HCT116 (cell line): ENCODE results near the gene NUCB2.
"Not testable (repeated sequence)": the region's sequence is repeated elsewhere in the genome, so short reads cannot be mapped to it uniquely, and the experiment has no call there.

Experiments used
- CEBPB ChIP-seq: IDR thresholded peaks from 2 replicates; pipeline ENCODE4 v1.6.1; 2012; ENCODE audit warnings: low read depth
- CTCF ChIP-seq, 3 experiments: fragments of 200-600 bp in 1 of 3; sonication (generic) in 1 of 3; IDR thresholded peaks in 2 of 3; conservative IDR thresholded peaks in 1 of 3; 2 replicates each; pipeline ENCODE4 v1.5.1; 2012 to 2017; ENCODE audit warnings: low read depth in 2 of 3, low read length in 2 of 3, antibody characterized with exemption in 1 of 3, borderline replicate concordance in 1 of 3, control low read depth in 1 of 3, mild to moderate bottlenecking in 1 of 3, mixed read lengths in 1 of 3, mixed run types in 1 of 3, moderate library complexity in 1 of 3; ENCODE audit not compliant: insufficient read depth in 1 of 3
- EZH2 ChIP-seq: fragments of 200-600 bp; sonication (generic); IDR thresholded peaks from 2 replicates; pipeline ENCODE4 v1.6.1; 2017; ENCODE audit warnings: antibody characterized with exemption, mixed run types
- POLR2A ChIP-seq: IDR thresholded peaks from 2 replicates; pipeline ENCODE4 v1.7.0; 2011; ENCODE audit warnings: borderline replicate concordance; ENCODE audit not compliant: insufficient read depth, insufficient read length; ENCODE audit errors: extremely low read depth
- POLR2AphosphoS5 ChIP-seq: IDR thresholded peaks from 2 replicates; pipeline ENCODE4 v1.6.1; 2011; ENCODE audit warnings: mild to moderate bottlenecking, low read depth, low read length, moderate library complexity
- RAD21 ChIP-seq: IDR thresholded peaks from 2 replicates; pipeline ENCODE4 v1.6.1; 2012; ENCODE audit warnings: low read depth, mild to moderate bottlenecking
- REST ChIP-seq: IDR thresholded peaks from 2 replicates; pipeline ENCODE4 v1.6.1; 2012; ENCODE audit warnings: low read depth
- SP1 ChIP-seq: IDR thresholded peaks from 2 replicates; pipeline ENCODE4 v1.6.1; 2012; ENCODE audit warnings: low read depth
- SRF ChIP-seq: IDR thresholded peaks from 2 replicates; pipeline ENCODE4 v1.6.1; 2012; ENCODE audit warnings: low read depth
- TCF7L2 ChIP-seq: IDR thresholded peaks from 2 replicates; pipeline ENCODE4 v1.7.0; 2011; ENCODE audit warnings: borderline replicate concordance, inconsistent platforms; ENCODE audit not compliant: insufficient read depth, insufficient read length; ENCODE audit errors: extremely low read depth
- ZBTB33 ChIP-seq: IDR thresholded peaks from 2 replicates; pipeline ENCODE4 v1.6.1; 2011; ENCODE audit warnings: mild to moderate bottlenecking, low read length, moderate library complexity; ENCODE audit not compliant: insufficient replicate concordance; ENCODE audit errors: extremely low read depth
- ZFX ChIP-seq: fragments of 450-650 bp; IDR thresholded peaks from 2 replicates; pipeline ENCODE4 v1.6.1; 2017
- ZNF274 ChIP-seq: fragments of 200-500 bp; sonication (Bioruptor generic); IDR thresholded peaks from 2 replicates; pipeline ENCODE4 v1.6.1; 2014; ENCODE audit warnings: mild to moderate bottlenecking, low read depth, low read length, inconsistent platforms
- TF ChIP-seq, protein P1 (sequence below): IDR thresholded peaks from 2 replicates; pipeline ENCODE4 v1.6.1; 2012

- not testable (repeated sequence) for TF ChIP-seq ZNF274; POLR2AphosphoS5; CTCF (IDR thresholded peaks at IDR 0.05 in 2 of 3, conservative IDR thresholded peaks at IDR 0.05 in 1 of 3; ENCODE audit: borderline replicate concordance in 1 of 3, insufficient read depth in 1 of 3, low read depth in 2 of 3, low read length in 2 of 3); POLR2A; EZH2; SP1; ZBTB33; CEBPB; TCF7L2; ZFX; REST; SRF; RAD21
- TF ChIP-seq, protein P1, sequence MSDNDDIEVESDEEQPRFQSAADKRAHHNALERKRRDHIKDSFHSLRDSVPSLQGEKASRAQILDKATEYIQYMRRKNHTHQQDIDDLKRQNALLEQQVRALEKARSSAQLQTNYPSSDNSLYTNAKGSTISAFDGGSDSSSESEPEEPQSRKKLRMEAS = not testable (repeated sequence)
Measured at GRCh38 chr11:17228186-17228925, 48.2 kb upstream of the NUCB2 start.
